SU-DHL-6 (cell line): ENCODE data around the gene NEDD4.

Experiments used
- EZH2phosphoT487 ChIP-seq: fragments of 200-600 bp; sonication (generic), shearing (Covaris generic); conservative IDR thresholded peaks from 2 replicates; pipeline ENCODE4 v1.6.1; 2018; ENCODE audit warnings: mild to moderate bottlenecking, antibody characterized with exemption, low read length, moderate library complexity, mixed read lengths
- TF ChIP-seq, protein P1 (sequence below): fragments of 200-600 bp; sonication (generic); IDR thresholded peaks from one replicate; pipeline ENCODE4 v1.5.1; 2017; ENCODE audit warnings: antibody characterized with exemption, mild to moderate bottlenecking, low read length, moderate library complexity; ENCODE audit not compliant: insufficient read depth, poor library complexity, severe bottlenecking

DNA sequence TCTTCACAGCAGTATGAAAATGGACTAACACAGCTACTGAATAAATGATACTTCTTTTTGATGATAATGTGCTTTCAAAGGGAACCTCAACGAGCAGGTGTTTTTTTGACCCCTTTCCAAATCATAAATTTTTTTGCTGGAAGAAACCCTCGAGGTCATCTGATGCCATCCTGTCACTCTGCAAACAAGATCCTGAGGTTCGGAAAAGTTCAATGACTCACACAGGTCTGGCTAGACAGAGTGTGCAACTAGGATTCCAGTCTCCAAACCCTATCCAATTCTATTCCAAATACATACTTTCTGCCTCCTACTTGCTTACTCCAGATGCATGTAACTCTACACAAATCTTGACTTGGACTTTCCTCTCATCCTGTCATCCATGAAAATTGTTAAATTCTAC is 124.7 kb downstream of the NEDD4 start:
- TF ChIP-seq, protein P1, sequence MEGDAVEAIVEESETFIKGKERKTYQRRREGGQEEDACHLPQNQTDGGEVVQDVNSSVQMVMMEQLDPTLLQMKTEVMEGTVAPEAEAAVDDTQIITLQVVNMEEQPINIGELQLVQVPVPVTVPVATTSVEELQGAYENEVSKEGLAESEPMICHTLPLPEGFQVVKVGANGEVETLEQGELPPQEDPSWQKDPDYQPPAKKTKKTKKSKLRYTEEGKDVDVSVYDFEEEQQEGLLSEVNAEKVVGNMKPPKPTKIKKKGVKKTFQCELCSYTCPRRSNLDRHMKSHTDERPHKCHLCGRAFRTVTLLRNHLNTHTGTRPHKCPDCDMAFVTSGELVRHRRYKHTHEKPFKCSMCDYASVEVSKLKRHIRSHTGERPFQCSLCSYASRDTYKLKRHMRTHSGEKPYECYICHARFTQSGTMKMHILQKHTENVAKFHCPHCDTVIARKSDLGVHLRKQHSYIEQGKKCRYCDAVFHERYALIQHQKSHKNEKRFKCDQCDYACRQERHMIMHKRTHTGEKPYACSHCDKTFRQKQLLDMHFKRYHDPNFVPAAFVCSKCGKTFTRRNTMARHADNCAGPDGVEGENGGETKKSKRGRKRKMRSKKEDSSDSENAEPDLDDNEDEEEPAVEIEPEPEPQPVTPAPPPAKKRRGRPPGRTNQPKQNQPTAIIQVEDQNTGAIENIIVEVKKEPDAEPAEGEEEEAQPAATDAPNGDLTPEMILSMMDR, result no peak
- TF ChIP-seq EZH2phosphoT487, result no peak
